Esophagus squamous epithelium (tissue), 5 donors: ENCODE measurements around the gene PI4KA. TPM values are rescaled to one million over a fixed set of nuclear protein-coding genes. Genes with fewer than 3 reads are reported as not detected.

ENCODE experiments used
- DNase-seq: peaks from one replicate; lab custom pipeline; 2025; lab: John Stamatoyannopoulos, UW
- H3K27ac ChIP-seq, 4 donors: fragments of 200-600 bp; sonication (generic); one replicate each; pipeline ENCODE4 v1.5.1; 2016 to 2019; ENCODE audit warnings: mild to moderate bottlenecking in 1 of 4
- H3K27me3 ChIP-seq, 4 donors: fragments of 200-600 bp; sonication (generic); 1 replicate in 3 of 4; 2 replicates in 1 of 4; pipeline versions ENCODE4 v1.5.1 to v1.6.0; 2017 to 2021; ENCODE audit warnings: antibody characterized with exemption in 1 of 4
- H3K36me3 ChIP-seq, 3 donors: fragments of 200-600 bp; sonication (generic); one replicate each; pipeline ENCODE4 v1.5.1; 2016 to 2019
- H3K4me1 ChIP-seq, 3 donors: fragments of 200-600 bp; sonication (generic); one replicate each; pipeline ENCODE4 v1.5.1; 2017 to 2019
- H3K4me3 ChIP-seq, 4 donors: fragments of 200-600 bp; sonication (generic); 1 replicate in 3 of 4; 2 replicates in 1 of 4; pipeline ENCODE4 v1.5.1; 2016 to 2019; ENCODE audit warnings: mild to moderate bottlenecking in 2 of 4, moderate library complexity in 1 of 4
- H3K9me3 ChIP-seq, 3 donors: fragments of 200-600 bp; sonication (generic); one replicate each; pipeline ENCODE4 v1.5.1; 2016 to 2019
- POLR2A ChIP-seq, 4 donors: fragments of 450-650 bp; IDR thresholded peaks; one replicate each; pipeline ENCODE4 v1.6.1; 2017; ENCODE audit warnings: antibody characterized with exemption in 4 of 4, mild to moderate bottlenecking in 4 of 4, moderate library complexity in 3 of 4
- WGBS, 2 donors: methylation state at CpG; one replicate each; pipeline ENCODE4 v1.1.5; 2018; 5-methylcytosine and 5-hydroxymethylcytosine counted together
- intact Hi-C: fragments of 100-400 bp; cut with DNase I; formaldehyde crosslinking; loops from one replicate; pipeline ENCODE4 v1.15.0; 2022
- total RNA-seq, 4 donors: library from RNA; depleted of rRNA; stranded (reverse); fragments of >200 nt; gene quantifications; one replicate each; pipeline ENCODE4 v1.1.0, GENCODE V29; 2016
- TF ChIP-seq, protein P1 (sequence below), 6 experiments: fragments of 450-650 bp in 4 of 6; fragments of 200-600 bp in 2 of 6; sonication (generic) in 2 of 6; IDR thresholded peaks; one replicate each; pipeline ENCODE4 v1.5.1; 2016 to 2019; ENCODE audit warnings: antibody characterized with exemption in 6 of 6, mild to moderate bottlenecking in 4 of 6, moderate library complexity in 4 of 6
- donor health status: DM: yes; HTN: yes; CAD: no.

Gene PI4KA
- total RNA-seq, 4 donors from 2014 or later = 25.4 to 48.6 (median 33.8) TPM

DNA sequence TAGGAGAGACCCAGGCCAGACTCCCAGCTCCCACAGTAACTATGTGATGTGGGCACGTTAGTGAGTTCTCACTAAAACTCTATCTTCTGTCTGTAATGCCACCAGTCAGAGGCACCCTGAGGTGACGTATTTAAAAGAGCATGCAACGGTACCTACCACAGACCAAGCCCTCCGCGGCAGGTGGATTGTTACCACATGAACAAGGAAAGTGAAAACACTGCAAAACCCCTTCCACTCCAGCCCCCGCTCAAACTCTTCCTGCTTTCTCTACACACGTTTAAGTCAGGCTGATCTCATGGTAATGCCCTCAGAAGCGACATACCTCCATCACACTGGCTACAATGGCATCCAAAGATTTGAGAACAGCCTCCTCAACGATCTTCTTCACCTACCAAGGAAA lies 48.0 kb downstream of the PI4KA start:
- WGBS, 2 donors = 75 to 82% methylated on average over 7 to 9 of the region's 9 CpGs
- intact Hi-C loops = no loop called here
- no peak overlapping the region for H3K27ac ChIP-seq
- DNase-seq = no peak
- no peaks in the 10 kb centered on the region for H3K4me1 ChIP-seq
- no peaks in the 10 kb centered on the region for H3K27me3 ChIP-seq
- TF ChIP-seq, protein P1, sequence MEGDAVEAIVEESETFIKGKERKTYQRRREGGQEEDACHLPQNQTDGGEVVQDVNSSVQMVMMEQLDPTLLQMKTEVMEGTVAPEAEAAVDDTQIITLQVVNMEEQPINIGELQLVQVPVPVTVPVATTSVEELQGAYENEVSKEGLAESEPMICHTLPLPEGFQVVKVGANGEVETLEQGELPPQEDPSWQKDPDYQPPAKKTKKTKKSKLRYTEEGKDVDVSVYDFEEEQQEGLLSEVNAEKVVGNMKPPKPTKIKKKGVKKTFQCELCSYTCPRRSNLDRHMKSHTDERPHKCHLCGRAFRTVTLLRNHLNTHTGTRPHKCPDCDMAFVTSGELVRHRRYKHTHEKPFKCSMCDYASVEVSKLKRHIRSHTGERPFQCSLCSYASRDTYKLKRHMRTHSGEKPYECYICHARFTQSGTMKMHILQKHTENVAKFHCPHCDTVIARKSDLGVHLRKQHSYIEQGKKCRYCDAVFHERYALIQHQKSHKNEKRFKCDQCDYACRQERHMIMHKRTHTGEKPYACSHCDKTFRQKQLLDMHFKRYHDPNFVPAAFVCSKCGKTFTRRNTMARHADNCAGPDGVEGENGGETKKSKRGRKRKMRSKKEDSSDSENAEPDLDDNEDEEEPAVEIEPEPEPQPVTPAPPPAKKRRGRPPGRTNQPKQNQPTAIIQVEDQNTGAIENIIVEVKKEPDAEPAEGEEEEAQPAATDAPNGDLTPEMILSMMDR (IDR thresholded peaks at IDR 0.05) = no peak
- TF ChIP-seq POLR2A (IDR thresholded peaks at IDR 0.05) = no peak
- no peaks in the 10 kb centered on the region for H3K9me3 ChIP-seq
- H3K36me3 ChIP-seq = peaks cover 0 to 99% (median 19%) of the 10 kb centered on the region in 3 donors
- no peak overlapping the region for H3K4me3 ChIP-seq

DNA sequence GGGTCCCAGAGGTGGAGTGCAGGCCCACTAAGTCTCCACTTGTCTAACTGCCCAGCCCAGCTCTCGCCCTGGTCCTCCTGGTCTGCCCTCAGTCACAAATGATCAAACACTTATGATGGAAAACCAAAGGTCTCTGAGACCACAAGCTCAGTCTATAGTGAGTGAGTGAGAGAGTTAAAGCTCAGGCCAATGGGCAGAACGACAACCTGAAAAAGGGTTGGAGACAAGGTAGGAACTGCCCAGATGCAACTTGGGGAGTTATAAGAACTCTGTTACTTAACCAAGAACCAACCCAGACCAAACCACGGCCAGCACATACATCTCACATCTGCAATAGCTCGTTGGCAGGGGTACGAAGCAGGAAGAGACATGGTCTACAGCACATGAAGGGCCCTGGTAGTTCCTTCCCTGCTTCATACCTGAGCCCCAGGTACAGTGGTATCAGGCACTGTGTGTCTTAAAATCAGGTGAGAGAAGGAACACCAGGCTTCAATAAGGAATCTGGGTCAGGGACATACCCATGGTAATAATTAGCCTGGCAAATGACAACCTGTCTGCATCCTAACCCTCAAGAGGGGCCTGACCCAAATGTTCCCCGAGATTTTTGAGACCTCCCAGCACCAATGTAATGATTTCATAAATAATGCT lies 48.9 kb downstream of the PI4KA start:
- no peak for TF ChIP-seq POLR2A (IDR thresholded peaks at IDR 0.05)
- TF ChIP-seq, protein P1 (IDR thresholded peaks at IDR 0.05) = no peak

DNA sequence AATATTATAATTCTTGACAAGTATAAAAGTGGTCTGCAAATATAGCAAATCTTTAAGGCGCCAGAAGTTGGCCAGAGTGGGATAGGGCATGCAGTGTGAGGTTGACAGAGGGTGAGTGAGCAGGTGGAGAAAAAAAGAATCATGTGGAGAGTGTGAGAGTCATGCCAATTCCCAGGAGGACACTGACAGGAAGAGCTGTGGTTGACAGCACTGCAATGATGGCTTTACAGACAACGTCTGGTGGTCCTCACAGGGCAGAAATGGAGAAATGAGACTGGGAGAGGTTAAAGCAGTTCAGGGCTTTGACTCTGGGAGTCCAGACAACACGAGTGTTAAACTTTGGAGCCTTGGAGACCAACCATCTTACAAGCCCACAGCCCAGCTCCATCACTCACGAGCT lies 49.8 kb downstream of the PI4KA start:
- H3K9me3 ChIP-seq = no peaks in the 10 kb centered on the region
- 82 to 90% methylated on average over 4 of the region's 4 CpGs for WGBS, 2 donors
- TF ChIP-seq, protein P1 (IDR thresholded peaks at IDR 0.05) = no peak
- no peak for TF ChIP-seq POLR2A (IDR thresholded peaks at IDR 0.05)
- no peaks in the 10 kb centered on the region for H3K4me1 ChIP-seq
- peaks cover 13 to 100% (median 33%) of the 10 kb centered on the region in 3 donors for H3K36me3 ChIP-seq
- no peak overlapping the region for H3K27ac ChIP-seq
- H3K27me3 ChIP-seq = no peaks in the 10 kb centered on the region
- H3K4me3 ChIP-seq = no peak overlapping the region
- DNase-seq = no peak
- intact Hi-C loops = no loop called here

More for the DNA sequence above, 48.9 kb downstream of the PI4KA start:
- DNase-seq = no peak
- no peaks in the 10 kb centered on the region for H3K27me3 ChIP-seq
- H3K27ac ChIP-seq = no peak overlapping the region
- H3K36me3 ChIP-seq = peaks cover 4 to 100% (median 25%) of the 10 kb centered on the region in 3 donors
- no peaks in the 10 kb centered on the region for H3K9me3 ChIP-seq
- 80 to 86% methylated on average over 6 of the region's 6 CpGs for WGBS, 2 donors
- no peak overlapping the region for H3K4me3 ChIP-seq
- no peaks in the 10 kb centered on the region for H3K4me1 ChIP-seq
- intact Hi-C loops = no loop called here

GRCh38 chr22:20807315-20807752 lies 51.3 kb downstream of the PI4KA start:
- no peaks in the 10 kb centered on the region for H3K27me3 ChIP-seq
- no peak overlapping the region for H3K4me3 ChIP-seq
- 71 to 72% methylated on average over 4 of the region's 4 CpGs for WGBS, 2 donors
- H3K9me3 ChIP-seq = no peaks in the 10 kb centered on the region
- no peaks in the 10 kb centered on the region for H3K4me1 ChIP-seq
- intact Hi-C loops = no loop called here
- no peak overlapping the region for H3K27ac ChIP-seq
- H3K36me3 ChIP-seq = peaks cover 21 to 100% (median 39%) of the 10 kb centered on the region in 3 donors
- TF ChIP-seq POLR2A (IDR thresholded peaks at IDR 0.05) = no peak
- TF ChIP-seq, protein P1 (IDR thresholded peaks at IDR 0.05) = no peak
- DNase-seq = no peak

DNA sequence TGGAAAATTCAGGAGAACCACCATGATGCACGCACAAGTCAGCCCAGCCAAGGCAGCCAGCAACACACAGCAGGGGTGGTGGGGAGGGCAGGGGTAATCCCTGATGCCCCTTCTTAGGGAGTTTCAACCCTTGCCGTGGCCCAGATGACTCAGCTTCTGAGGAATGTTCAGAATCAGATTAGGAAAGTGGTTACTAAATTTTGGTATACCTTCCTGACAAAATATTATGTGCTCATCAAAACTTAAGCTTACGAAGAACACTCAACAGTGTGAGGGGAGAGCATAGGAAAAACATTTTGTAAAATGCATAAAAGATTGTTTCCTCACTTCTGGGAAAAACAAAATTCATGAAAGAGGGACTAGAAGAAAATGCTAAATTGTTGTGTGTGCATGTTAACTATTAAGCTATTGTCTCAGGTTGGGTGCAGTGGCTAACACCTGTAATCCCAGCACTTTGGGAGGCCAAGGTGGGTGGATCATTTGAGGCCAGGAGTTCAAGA lies 52.6 kb downstream of the PI4KA start:
- no peaks in the 10 kb centered on the region for H3K27me3 ChIP-seq
- 73 to 76% methylated on average over 3 of the region's 3 CpGs for WGBS, 2 donors
- no peak overlapping the region for H3K4me3 ChIP-seq
- H3K4me1 ChIP-seq = no peaks in the 10 kb centered on the region
- DNase-seq = no peak
- intact Hi-C loops = no loop called here
- H3K36me3 ChIP-seq = peaks cover 21 to 100% (median 47%) of the 10 kb centered on the region in 3 donors
- H3K9me3 ChIP-seq = no peaks in the 10 kb centered on the region
- H3K27ac ChIP-seq = no peak overlapping the region
- no peak for TF ChIP-seq POLR2A (IDR thresholded peaks at IDR 0.05)
- TF ChIP-seq, protein P1 (IDR thresholded peaks at IDR 0.05) = no peak
